Colon (tissue), 2 donors: ENCODE results near the gene AP2S1.

ENCODE experiments used
- FAIRE-seq: peaks from 2 replicates; lab custom pipeline; 2012; peaks lifted over from hg19 to GRCh38; lab: Jason Lieb, UNC
- donor health status: control.
- donor health status: control.

The AP2S1 gene

DNA sequence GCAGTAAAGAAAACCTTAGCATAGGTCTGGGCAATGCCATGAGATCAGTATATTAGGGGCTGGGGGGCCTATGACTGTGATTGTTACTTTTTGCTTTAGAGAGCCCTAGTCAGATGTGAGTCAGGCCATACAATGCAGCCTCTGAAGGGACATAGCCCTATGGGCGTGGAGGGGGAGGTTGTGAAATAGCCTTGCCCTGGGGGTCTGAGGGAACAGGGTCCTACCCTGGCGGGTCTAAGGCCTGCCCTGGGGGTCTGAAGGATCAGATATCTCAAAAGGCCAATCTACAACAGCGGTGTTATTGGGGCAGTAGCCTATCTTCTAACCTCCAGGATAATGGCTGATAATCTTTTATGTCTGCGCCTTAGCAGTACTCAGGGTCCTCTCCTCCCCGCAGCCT, 48.5 kb downstream of the AP2S1 start:
- FAIRE-seq = no peak

DNA sequence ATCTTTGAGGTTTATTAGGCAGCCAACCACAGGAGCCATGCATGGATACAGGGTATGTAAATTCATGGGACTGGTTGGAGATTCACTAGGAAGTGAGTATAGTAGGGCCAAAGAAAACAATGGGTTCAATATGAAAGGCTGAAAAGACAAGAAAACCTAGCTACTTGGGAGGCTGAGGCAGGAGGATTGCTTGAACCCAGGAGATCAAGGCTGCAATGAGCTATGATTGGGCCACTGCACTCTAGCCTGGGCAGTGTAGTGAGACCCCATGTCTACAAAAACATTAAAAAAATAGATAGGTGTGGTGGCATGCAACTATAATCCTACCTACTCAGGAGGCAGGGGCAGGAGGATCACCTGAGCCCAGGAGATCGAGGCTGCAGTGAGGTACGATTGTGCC, 51.9 kb downstream of the AP2S1 start:
- no peak for FAIRE-seq

DNA sequence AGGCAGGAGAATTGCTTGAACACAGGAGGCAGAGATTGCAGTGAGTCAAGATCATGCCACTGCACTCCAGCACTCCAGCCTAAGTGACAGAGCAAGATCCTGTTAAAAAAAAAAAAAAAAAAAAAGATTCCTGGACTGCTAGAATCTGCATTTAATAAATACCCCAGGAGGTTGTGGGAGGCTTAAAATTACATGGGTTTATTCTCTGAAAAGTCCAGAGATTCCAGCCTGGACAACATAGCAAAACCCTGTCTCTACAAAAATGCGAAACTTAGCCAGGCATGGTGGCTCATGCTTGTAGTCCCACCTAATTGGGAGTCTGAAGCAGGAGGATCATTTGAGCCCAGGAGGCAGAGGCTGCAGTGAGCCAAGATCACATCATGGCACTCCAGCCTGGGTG, 52.8 kb downstream of the AP2S1 start:
- FAIRE-seq = no peak

DNA sequence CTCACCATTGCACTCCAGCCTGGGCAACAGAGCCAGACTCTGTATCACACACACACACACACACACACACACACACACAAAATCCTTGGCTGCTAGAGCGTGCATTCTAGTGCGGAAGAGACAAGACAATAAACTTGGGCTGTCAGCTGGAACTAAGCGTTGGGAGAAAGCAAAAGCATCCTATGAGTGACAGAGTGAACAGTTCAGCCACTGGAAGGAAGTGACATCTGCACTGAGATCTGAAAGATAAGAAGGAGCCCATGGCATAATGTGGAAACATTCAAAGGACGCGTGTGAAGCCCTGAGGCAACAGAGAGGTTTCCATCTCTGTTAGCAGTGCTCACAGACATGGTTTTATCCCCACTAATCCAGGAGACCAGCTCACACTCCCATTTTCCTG, 58.7 kb downstream of the AP2S1 start:
- no peak for FAIRE-seq

DNA sequence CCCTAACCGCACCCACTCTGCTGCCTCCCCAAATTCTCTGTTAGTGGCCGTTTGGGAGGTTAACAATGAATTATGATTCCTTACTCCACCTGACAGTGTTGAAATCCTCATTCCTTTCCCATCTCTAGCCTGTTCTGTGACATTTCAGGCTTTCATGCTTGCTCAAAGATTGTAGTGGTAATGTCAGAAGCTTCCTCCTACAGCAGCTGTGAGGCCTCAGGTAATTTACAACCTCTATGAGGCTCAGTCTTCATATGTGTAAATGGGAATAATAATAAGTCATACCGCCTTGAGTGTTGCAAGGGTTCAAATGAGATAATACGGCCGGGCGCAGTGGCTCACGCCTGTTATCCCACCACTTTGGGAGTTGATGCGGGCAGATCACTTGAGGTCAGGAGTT, 61.3 kb downstream of the AP2S1 start:
- no peak for FAIRE-seq

DNA sequence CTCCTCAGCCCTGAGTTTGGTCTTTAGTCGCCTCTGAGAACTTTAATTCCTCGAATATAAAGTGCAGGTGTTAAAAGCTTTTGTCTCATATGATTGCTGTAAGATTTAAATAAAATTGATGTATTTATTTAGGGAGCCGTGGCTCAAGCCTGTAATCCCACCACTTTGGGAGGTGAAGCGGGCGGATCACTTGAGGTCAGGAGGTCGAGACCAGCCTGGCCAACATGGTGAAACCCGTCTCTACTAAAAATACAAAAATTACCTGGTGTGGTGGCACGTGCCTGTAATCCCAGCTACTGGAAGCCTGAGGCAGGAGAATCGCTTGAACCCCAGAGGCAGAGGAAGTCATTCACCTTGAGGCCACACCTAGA, 61.7 kb downstream of the AP2S1 start:
- no peak for FAIRE-seq

DNA sequence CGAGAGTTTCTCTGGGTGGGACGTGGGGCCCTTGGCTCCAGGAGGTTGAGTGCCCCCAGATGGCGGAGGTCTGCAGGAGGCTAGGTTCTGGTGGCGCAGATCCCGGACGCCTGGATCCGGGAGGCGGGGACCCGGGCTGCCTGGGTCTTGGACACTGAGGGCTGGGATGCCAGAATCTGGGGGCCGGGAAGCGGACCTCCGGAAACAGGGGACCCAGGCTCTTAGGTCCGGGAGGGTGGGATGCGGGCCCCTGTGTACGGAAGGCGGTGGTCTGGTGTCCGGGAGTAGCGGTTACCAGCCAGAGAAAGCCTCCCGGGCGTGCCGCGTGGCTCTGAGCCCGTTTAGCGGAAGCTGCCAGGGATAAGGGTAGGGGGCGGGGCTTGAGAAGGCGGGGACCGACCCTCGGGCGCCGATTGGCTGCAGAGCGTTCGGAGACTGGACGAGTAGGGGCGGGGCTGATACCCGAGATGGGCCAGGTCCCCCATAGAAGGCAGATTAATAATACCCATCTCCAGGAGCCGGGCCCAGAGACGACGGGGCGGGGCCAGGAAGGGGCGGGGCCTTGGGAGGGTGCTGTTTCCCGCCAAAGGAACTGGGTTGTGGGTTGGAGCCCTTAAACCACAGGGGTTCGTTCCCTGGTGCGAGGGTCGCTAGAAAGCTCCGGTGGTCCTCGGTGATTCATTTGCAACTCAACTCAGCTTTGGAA, 62.2 kb downstream of the AP2S1 start, which contains the start of gene SLC1A5:
Gene SLC1A5, minus strand, starts transcription at position 333 of the 706 bp plus-strand sequence. CDS start 629 bp downstream, outside the sequence.
- no peak for FAIRE-seq
